GM23338 (cell line): ENCODE measurements around the gene PRSS37. TPM values are rescaled to one million over a fixed set of nuclear protein-coding genes. Genes with fewer than 3 reads are reported as not detected.

ENCODE experiments used
- ATAC-seq: fragments of 200-7000 bp; cut with Tn5 transposase; 3 replicates; pipeline ENCODE4 v1.9.1; 2020
- DNase-seq: peaks from one replicate; pipeline ENCODE4 v3.0.0-alpha.2; 2015; ENCODE audit warnings: low spot score
- H2AFZ ChIP-seq: fragments of 200-600 bp; sonication (generic); 2 replicates; pipeline ENCODE4 v1.8.0; 2016; ENCODE audit warnings: antibody characterized with exemption, mild to moderate bottlenecking, moderate library complexity
- H3F3A ChIP-seq: fragments of 200-600 bp; sonication (generic); replicated peaks from 2 replicates; pipeline ENCODE4 v1.8.0; 2017; ENCODE audit warnings: antibody characterized with exemption, mixed run types, low read depth
- H3K27ac ChIP-seq: fragments of 200-600 bp; sonication (generic); 2 replicates; pipeline ENCODE4 v1.6.1; 2016; ENCODE audit warnings: low read depth
- H3K27me3 ChIP-seq: fragments of 200-600 bp; sonication (generic); 2 replicates; pipeline ENCODE4 v1.8.0; 2016; ENCODE audit warnings: mild to moderate bottlenecking, mixed run types, moderate library complexity; ENCODE audit not compliant: insufficient read depth
- H3K36me3 ChIP-seq: fragments of 200-600 bp; sonication (generic); 2 replicates; pipeline ENCODE4 v1.8.0; 2016; ENCODE audit warnings: mild to moderate bottlenecking; ENCODE audit not compliant: insufficient read depth
- H3K4me1 ChIP-seq: fragments of 200-600 bp; sonication (generic); 2 replicates; pipeline ENCODE4 v1.8.0; 2016; ENCODE audit warnings: mild to moderate bottlenecking, moderate library complexity; ENCODE audit not compliant: insufficient read depth
- H3K4me2 ChIP-seq: fragments of 200-600 bp; sonication (generic); 2 replicates; pipeline ENCODE4 v1.7.1; 2017; ENCODE audit warnings: mixed run types
- H3K4me3 ChIP-seq: fragments of 200-600 bp; sonication (generic); 2 replicates; pipeline ENCODE4 v1.6.1; 2016; ENCODE audit warnings: mixed run types
- H3K79me2 ChIP-seq: fragments of 200-600 bp; sonication (generic); replicated peaks from 2 replicates; pipeline ENCODE4 v1.8.0; 2017; ENCODE audit warnings: mild to moderate bottlenecking; ENCODE audit not compliant: insufficient read depth
- H3K9me2 ChIP-seq: fragments of 200-600 bp; sonication (generic); 2 replicates; pipeline ENCODE4 v1.8.0; 2017; ENCODE audit not compliant: insufficient read depth
- H4K20me1 ChIP-seq: fragments of 200-600 bp; sonication (generic); replicated peaks from 2 replicates; pipeline ENCODE4 v1.8.0; 2017; ENCODE audit warnings: mild to moderate bottlenecking; ENCODE audit not compliant: insufficient read depth
- H3K27ac Mint-ChIP-seq: 2 replicates; pipeline ENCODE4 v1.8.0; 2020; ENCODE audit warnings: inconsistent platforms, mild to moderate bottlenecking, moderate library complexity, mixed read lengths
- H3K27me3 Mint-ChIP-seq: 3 replicates; pipeline ENCODE4 v1.8.0; 2022; ENCODE audit warnings: low read depth, mild to moderate bottlenecking, moderate library complexity, mixed read lengths, inconsistent platforms; ENCODE audit not compliant: insufficient read depth, poor library complexity
- H3K36me3 Mint-ChIP-seq: 3 replicates; pipeline ENCODE4 v1.8.0; 2021; ENCODE audit warnings: low read depth, mild to moderate bottlenecking, inconsistent platforms, moderate library complexity, mixed read lengths
- H3K4me1 Mint-ChIP-seq: 3 replicates; pipeline ENCODE4 v1.8.0; 2020; ENCODE audit warnings: mild to moderate bottlenecking, inconsistent platforms, mixed read lengths
- H3K4me3 Mint-ChIP-seq: 3 replicates; pipeline ENCODE4 v1.8.0; 2021; ENCODE audit warnings: moderate library complexity, mild to moderate bottlenecking, inconsistent platforms, mixed read lengths
- H3K9me3 Mint-ChIP-seq: 3 replicates; pipeline ENCODE4 v1.8.0; 2020; ENCODE audit warnings: moderate library complexity, mild to moderate bottlenecking, inconsistent platforms, mixed read lengths
- CREB1 ChIP-seq: fragments of 250-450 bp; sonication (Bioruptor Pico); IDR thresholded peaks from 2 replicates; pipeline ENCODE4 v1.5.0; 2020; ENCODE audit warnings: low read depth, mild to moderate bottlenecking, moderate library complexity
- EZH2 ChIP-seq: fragments of 200-600 bp; sonication (generic); IDR thresholded peaks from one replicate; pipeline ENCODE4 v1.8.0; 2017; ENCODE audit warnings: antibody characterized with exemption, mild to moderate bottlenecking, low read depth; ENCODE audit not compliant: unreplicated experiment
- JUNB ChIP-seq: IDR thresholded peaks from one replicate; pipeline ENCODE4 v1.6.1; 2016; ENCODE audit warnings: antibody characterized with exemption; ENCODE audit not compliant: unreplicated experiment
- NANOG ChIP-seq: IDR thresholded peaks from 2 replicates; pipeline ENCODE4 v1.6.1; 2016; ENCODE audit warnings: antibody characterized with exemption, borderline replicate concordance
- POLR2AphosphoS5 ChIP-seq: IDR thresholded peaks from 2 replicates; pipeline ENCODE4 v1.6.1; 2016; ENCODE audit warnings: antibody characterized with exemption, low read depth
- ZNF331 ChIP-seq: fragments of 250-450 bp; sonication (Bioruptor Pico); IDR thresholded peaks from 2 replicates; pipeline ENCODE4 v1.5.0; 2020; ENCODE audit warnings: low read depth, mild to moderate bottlenecking, moderate library complexity
- polyA plus RNA-seq: library from polyadenylated mRNA; unstranded; fragments of >200 nt; fragmentation: Nextera tagmentation; extraction: Ambion mirVana; gene quantifications from 2 replicates; pipeline ENCODE4 v1.2.1, GENCODE V29; 2016
- total RNA-seq: library from RNA; depleted of rRNA; stranded (reverse); fragments of >200 nt; shearing (Covaris generic); gene quantifications from 2 replicates; pipeline ENCODE4 v1.2.3, GENCODE V29; 2014; rRNA removed
- TF ChIP-seq, protein P1 (sequence below), 2 experiments: fragments of 200-600 bp in 1 of 2; sonication (generic) in 1 of 2; conservative IDR thresholded peaks; 2 replicates each; pipeline versions ENCODE4 v1.5.1 to v1.6.1; 2016 to 2017; ENCODE audit warnings: antibody characterized with exemption in 2 of 2, low read depth in 2 of 2, mild to moderate bottlenecking in 2 of 2, moderate library complexity in 1 of 2
- TF ChIP-seq, protein P2 (sequence below): IDR thresholded peaks from one replicate; pipeline ENCODE4 v1.6.1; 2018; ENCODE audit warnings: antibody characterized with exemption; ENCODE audit not compliant: unreplicated experiment

PRSS37 gene
- total and polyA plus RNA-seq, 2 experiments from 2014 or later, result 0.58 TPM; not detected in 1

DNA sequence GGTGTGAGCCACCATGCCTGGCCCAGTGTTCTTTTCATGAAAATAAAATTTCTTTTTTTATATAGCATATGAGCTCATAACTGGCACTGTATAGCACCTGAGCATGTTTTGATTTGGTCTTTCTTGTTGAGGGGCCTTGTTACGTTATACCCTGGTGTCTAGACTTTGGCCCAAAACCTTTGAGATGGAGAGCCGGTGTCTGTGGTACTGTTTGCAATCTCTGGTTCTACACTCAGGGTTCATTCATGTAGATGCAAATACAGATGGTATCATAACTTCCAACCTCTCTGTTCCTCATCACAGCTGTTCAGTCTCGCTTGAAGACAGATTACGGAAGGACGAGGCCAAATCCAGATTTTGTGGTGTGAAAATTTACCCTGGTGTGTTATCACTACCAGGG is 51.4 kb downstream of the PRSS37 start, which contains the start of gene TAS2R5 (continued):
- TF ChIP-seq, protein P1, sequence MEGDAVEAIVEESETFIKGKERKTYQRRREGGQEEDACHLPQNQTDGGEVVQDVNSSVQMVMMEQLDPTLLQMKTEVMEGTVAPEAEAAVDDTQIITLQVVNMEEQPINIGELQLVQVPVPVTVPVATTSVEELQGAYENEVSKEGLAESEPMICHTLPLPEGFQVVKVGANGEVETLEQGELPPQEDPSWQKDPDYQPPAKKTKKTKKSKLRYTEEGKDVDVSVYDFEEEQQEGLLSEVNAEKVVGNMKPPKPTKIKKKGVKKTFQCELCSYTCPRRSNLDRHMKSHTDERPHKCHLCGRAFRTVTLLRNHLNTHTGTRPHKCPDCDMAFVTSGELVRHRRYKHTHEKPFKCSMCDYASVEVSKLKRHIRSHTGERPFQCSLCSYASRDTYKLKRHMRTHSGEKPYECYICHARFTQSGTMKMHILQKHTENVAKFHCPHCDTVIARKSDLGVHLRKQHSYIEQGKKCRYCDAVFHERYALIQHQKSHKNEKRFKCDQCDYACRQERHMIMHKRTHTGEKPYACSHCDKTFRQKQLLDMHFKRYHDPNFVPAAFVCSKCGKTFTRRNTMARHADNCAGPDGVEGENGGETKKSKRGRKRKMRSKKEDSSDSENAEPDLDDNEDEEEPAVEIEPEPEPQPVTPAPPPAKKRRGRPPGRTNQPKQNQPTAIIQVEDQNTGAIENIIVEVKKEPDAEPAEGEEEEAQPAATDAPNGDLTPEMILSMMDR (conservative IDR thresholded peaks at IDR 0.05; ENCODE audit: low read depth in 2 of 2), result no peak
- TF ChIP-seq NANOG, result no peak

DNA sequence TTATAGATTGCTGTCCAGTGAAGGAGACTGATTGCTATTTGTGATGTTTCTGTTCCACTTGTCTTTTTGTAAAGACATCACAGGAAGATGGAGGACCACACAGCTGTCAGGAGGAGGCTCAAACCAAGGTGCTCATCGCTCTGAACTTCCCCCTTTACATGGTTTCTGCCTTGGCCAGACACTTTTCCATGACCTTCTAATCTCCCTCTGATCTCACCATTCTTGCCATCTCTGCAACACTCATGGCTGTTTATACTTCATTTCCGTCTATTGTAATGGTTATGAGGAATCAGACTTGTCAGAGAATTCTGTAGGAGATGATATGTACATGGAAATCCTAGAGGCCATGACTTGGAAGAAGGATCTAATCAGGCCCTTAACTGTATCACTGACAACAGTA is 53.0 kb downstream of the PRSS37 start:
- H4K20me1 ChIP-seq, result no peaks in the 10 kb centered on the region
- H3K27me3 ChIP-seq, result no peaks in the 10 kb centered on the region
- Mint-ChIP-seq H3K9me3 (no peaks in the 10 kb centered on the region), H3K4me3 (no peak overlapping the region), H3K4me1 (no peaks in the 10 kb centered on the region; the same call in 2 of the 3 replicates), H3K36me3 (no peaks in the 10 kb centered on the region; the same call in 2 of the 3 replicates), H3K27me3 (no peaks in the 10 kb centered on the region), H3K27ac (no peak overlapping the region)
- DNase-seq, result no peak
- H3K36me3 ChIP-seq, result peaks cover 8% of the 10 kb centered on the region; the same call in 1 of the 2 replicates
- no peak overlapping the region for H2AFZ ChIP-seq
- ATAC-seq, result no peak
- no peaks in the 10 kb centered on the region for H3K9me2 ChIP-seq
- no peaks in the 10 kb centered on the region for H3K79me2 ChIP-seq
- TF ChIP-seq, protein P1 (conservative IDR thresholded peaks at IDR 0.05; ENCODE audit: low read depth in 2 of 2), result no peak
- TF ChIP-seq ZNF331 (CRISPR knock-in tag), result no peak
- no peak for TF ChIP-seq NANOG
- TF ChIP-seq POLR2AphosphoS5, result no peak
- no peak for TF ChIP-seq CREB1 (CRISPR knock-in tag)
- TF ChIP-seq, protein P2, sequence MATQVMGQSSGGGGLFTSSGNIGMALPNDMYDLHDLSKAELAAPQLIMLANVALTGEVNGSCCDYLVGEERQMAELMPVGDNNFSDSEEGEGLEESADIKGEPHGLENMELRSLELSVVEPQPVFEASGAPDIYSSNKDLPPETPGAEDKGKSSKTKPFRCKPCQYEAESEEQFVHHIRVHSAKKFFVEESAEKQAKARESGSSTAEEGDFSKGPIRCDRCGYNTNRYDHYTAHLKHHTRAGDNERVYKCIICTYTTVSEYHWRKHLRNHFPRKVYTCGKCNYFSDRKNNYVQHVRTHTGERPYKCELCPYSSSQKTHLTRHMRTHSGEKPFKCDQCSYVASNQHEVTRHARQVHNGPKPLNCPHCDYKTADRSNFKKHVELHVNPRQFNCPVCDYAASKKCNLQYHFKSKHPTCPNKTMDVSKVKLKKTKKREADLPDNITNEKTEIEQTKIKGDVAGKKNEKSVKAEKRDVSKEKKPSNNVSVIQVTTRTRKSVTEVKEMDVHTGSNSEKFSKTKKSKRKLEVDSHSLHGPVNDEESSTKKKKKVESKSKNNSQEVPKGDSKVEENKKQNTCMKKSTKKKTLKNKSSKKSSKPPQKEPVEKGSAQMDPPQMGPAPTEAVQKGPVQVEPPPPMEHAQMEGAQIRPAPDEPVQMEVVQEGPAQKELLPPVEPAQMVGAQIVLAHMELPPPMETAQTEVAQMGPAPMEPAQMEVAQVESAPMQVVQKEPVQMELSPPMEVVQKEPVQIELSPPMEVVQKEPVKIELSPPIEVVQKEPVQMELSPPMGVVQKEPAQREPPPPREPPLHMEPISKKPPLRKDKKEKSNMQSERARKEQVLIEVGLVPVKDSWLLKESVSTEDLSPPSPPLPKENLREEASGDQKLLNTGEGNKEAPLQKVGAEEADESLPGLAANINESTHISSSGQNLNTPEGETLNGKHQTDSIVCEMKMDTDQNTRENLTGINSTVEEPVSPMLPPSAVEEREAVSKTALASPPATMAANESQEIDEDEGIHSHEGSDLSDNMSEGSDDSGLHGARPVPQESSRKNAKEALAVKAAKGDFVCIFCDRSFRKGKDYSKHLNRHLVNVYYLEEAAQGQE, result no peak
- TF ChIP-seq EZH2, result no peak
- no peak for TF ChIP-seq JUNB
- no peak overlapping the region for H3K4me3 ChIP-seq
- H3K4me2 ChIP-seq, result no peak overlapping the region
- no peaks in the 10 kb centered on the region for H3K4me1 ChIP-seq
- H3K27ac ChIP-seq, result no peak overlapping the region
- H3F3A ChIP-seq, result no peaks in the 10 kb centered on the region

Other genes starting within 250 kb of the PRSS37 start
- gene DENND11, start 139.3 kb downstream of the PRSS37 start, total RNA-seq, result 23.9 and 29.5 TPM in 2 replicates
- gene DENND11, start 139.3 kb downstream of the PRSS37 start, polyA plus RNA-seq, result 4.9 and 5.1 TPM in 2 replicates
- gene WEE2, start 133.1 kb downstream of the PRSS37 start, total RNA-seq, result 0.16 TPM in 1 of 2 replicates, not detected in the other
- gene WEE2, start 133.1 kb downstream of the PRSS37 start, polyA plus RNA-seq, result not detected in 2 replicates
- gene SSBP1, start 103.1 kb downstream of the PRSS37 start, total RNA-seq, result 283 and 350 TPM in 2 replicates
- gene SSBP1, start 103.1 kb downstream of the PRSS37 start, polyA plus RNA-seq, result 972 and 1,006 TPM in 2 replicates
- 3.9 and 6.9 TPM in 2 replicates for gene TAS2R3, start 77.4 kb downstream of the PRSS37 start, total RNA-seq
- gene TAS2R3, start 77.4 kb downstream of the PRSS37 start, polyA plus RNA-seq, result not detected in 2 replicates
- 3.3 and 4.2 TPM in 2 replicates for gene TAS2R4, start 64.8 kb downstream of the PRSS37 start, total RNA-seq
- 0.77 and 1.2 TPM in 2 replicates for gene TAS2R4, start 64.8 kb downstream of the PRSS37 start, polyA plus RNA-seq
- 5.1 and 5.8 TPM in 2 replicates for gene TAS2R5, start 51.3 kb downstream of the PRSS37 start, total RNA-seq
- 0.82 and 0.89 TPM in 2 replicates for gene TAS2R5, start 51.3 kb downstream of the PRSS37 start, polyA plus RNA-seq
- 1.6 TPM in 1 of 2 replicates, not detected in the other for gene OR9A4, start 74.9 kb upstream of the PRSS37 start, total RNA-seq
- 0.14 TPM in 1 of 2 replicates, not detected in the other for gene OR9A4, start 74.9 kb upstream of the PRSS37 start, polyA plus RNA-seq
- not detected in 2 replicates for gene CLEC5A, start 105.5 kb upstream of the PRSS37 start, total RNA-seq
- not detected in 2 replicates for gene CLEC5A, start 105.5 kb upstream of the PRSS37 start, polyA plus RNA-seq
- gene TAS2R38, start 132.3 kb upstream of the PRSS37 start, total RNA-seq, result 0.24 TPM in 1 of 2 replicates, not detected in the other
- 0.31 TPM in 1 of 2 replicates, not detected in the other for gene TAS2R38, start 132.3 kb upstream of the PRSS37 start, polyA plus RNA-seq
- gene MGAM, start 154.4 kb upstream of the PRSS37 start, total RNA-seq, result 0.03 and 0.23 TPM in 2 replicates
- 0.29 TPM in 1 of 2 replicates, not detected in the other for gene MGAM, start 154.4 kb upstream of the PRSS37 start, polyA plus RNA-seq